Lower lobe of right lung (tissue), 2 donors: ENCODE measurements around the gene C15orf40. TPM values are rescaled to one million over a fixed set of nuclear protein-coding genes. Genes with fewer than 3 reads are reported as not detected.

Experiments used
- ATAC-seq, 2 donors: fragments of 200-7000 bp; cut with Tn5 transposase; one replicate each; pipeline ENCODE4 v1.9.1; 2020 to 2022; ENCODE audit warnings: mild to moderate bottlenecking in 2 of 2, moderate library complexity in 2 of 2
- DNase-seq: peaks from one replicate; pipeline ENCODE4 v3.0.0-alpha.2; 2020
- H3K27ac ChIP-seq: fragments of 200-600 bp; one replicate; pipeline ENCODE4 v1.8.0; 2022
- H3K27me3 ChIP-seq: fragments of 200-600 bp; one replicate; pipeline ENCODE4 v1.8.0; 2022; ENCODE audit warnings: low read depth
- H3K36me3 ChIP-seq: fragments of 200-600 bp; one replicate; pipeline ENCODE4 v1.8.0; 2022; ENCODE audit warnings: mild to moderate bottlenecking
- H3K4me1 ChIP-seq: fragments of 200-600 bp; one replicate; pipeline ENCODE4 v1.8.0; 2022
- H3K4me3 ChIP-seq: fragments of 200-600 bp; one replicate; pipeline ENCODE4 v1.8.0; 2022; ENCODE audit warnings: mild to moderate bottlenecking
- H3K9me3 ChIP-seq: fragments of 200-600 bp; one replicate; pipeline ENCODE4 v1.8.0; 2022
- intact Hi-C: fragments of 100-400 bp; cut with DNase I; formaldehyde crosslinking; loops from one replicate; pipeline ENCODE4 v1.11.0; 2022
- total RNA-seq: library from RNA; stranded (reverse); fragmentation: NEBNext Ultra II Directional; extraction: Animal tissue kit (Norgen Biotek cat#: 25700); gene quantifications from one replicate; pipeline ENCODE4 v1.2.1, GENCODE V29; 2021
- TF ChIP-seq, protein P1 (sequence below): fragments of 200-600 bp; IDR thresholded peaks from one replicate; pipeline ENCODE4 v1.8.0; 2022; ENCODE audit warnings: antibody characterized with exemption, mild to moderate bottlenecking
- donor health status: DM: no; HTN: yes; CAD: no; lungs with severe emphysema.

C15orf40 gene
- total RNA-seq, 1 donor from 2014 or later, result 17.8 TPM

DNA sequence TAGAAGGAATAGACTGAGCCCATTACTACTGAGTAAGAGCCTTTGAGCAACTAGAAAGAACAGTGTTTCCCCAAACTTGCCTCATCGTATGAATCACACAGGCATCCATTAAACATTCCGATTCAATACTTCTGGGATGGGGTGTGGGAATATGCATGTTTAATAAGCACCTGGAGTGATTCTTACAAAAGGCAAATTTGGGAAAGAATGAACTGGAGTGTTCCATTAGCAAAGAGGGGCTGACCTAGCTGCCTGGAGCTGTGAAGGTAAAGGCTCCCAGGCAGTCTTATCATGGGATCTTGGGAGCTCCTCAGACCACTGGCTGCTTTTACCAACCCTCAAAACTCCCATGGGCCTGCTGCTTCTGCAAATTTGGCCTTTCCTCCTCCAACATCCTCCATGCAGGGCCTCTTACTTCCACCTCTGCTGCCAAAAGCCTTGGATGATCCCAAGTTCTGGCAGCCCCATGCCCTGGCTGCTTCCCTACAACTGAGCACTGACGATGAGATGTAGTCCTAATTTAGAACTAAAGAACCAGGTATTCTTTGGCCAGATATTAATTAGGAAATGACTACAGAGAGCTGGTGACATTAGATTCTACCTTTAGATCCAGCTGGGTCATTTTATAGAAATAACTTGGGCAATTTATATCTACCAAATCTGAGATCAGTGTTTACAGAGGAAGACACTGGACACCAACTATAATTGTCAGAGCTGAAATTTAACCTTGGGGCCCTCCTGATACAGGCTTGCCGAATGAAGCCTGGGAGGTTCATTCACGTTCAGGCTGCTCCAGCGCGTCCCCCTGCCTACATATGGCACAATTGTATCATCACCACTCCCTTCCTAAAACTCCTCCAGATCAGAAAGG, 47.7 kb downstream of the C15orf40 start:
- no peaks in the 10 kb centered on the region for H3K4me1 ChIP-seq
- ATAC-seq, result no peak
- intact Hi-C loops, result no loop called here
- TF ChIP-seq, protein P1, sequence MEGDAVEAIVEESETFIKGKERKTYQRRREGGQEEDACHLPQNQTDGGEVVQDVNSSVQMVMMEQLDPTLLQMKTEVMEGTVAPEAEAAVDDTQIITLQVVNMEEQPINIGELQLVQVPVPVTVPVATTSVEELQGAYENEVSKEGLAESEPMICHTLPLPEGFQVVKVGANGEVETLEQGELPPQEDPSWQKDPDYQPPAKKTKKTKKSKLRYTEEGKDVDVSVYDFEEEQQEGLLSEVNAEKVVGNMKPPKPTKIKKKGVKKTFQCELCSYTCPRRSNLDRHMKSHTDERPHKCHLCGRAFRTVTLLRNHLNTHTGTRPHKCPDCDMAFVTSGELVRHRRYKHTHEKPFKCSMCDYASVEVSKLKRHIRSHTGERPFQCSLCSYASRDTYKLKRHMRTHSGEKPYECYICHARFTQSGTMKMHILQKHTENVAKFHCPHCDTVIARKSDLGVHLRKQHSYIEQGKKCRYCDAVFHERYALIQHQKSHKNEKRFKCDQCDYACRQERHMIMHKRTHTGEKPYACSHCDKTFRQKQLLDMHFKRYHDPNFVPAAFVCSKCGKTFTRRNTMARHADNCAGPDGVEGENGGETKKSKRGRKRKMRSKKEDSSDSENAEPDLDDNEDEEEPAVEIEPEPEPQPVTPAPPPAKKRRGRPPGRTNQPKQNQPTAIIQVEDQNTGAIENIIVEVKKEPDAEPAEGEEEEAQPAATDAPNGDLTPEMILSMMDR, result no peak
- H3K9me3 ChIP-seq, result no peaks in the 10 kb centered on the region
- no peaks in the 10 kb centered on the region for H3K27me3 ChIP-seq
- no peaks in the 10 kb centered on the region for H3K36me3 ChIP-seq
- DNase-seq, result no peak
- H3K4me3 ChIP-seq, result no peak overlapping the region
- no peak overlapping the region for H3K27ac ChIP-seq

- Histone ChIP-seq H3K4me1 (no peaks in the 10 kb centered on the region), H3K9me3 (no peaks in the 10 kb centered on the region), H3K36me3 (no peaks in the 10 kb centered on the region), H3K4me3 (no peak overlapping the region), H3K27ac (no peak overlapping the region), H3K27me3 (no peaks in the 10 kb centered on the region)
- intact Hi-C loops, result no loop called here
- no peak for DNase-seq
- no peak for ATAC-seq
- TF ChIP-seq, protein P1, result no peak
Observed at GRCh38 chr15:82960766-82961165, 50.7 kb downstream of the C15orf40 start.

GRCh38 chr15:82959423-82959822, 52.0 kb downstream of the C15orf40 start:
- TF ChIP-seq, protein P1, result no peak

GRCh38 chr15:82958638-82959037, 52.8 kb downstream of the C15orf40 start:
- Histone ChIP-seq H3K36me3 (no peaks in the 10 kb centered on the region), H3K27me3 (no peaks in the 10 kb centered on the region), H3K27ac (no peak overlapping the region), H3K9me3 (no peaks in the 10 kb centered on the region), H3K4me1 (no peaks in the 10 kb centered on the region), H3K4me3 (no peak overlapping the region)
- intact Hi-C loops, result no loop called here
- TF ChIP-seq, protein P1, result no peak
- ATAC-seq (no peak), DNase-seq (no peak)

More at GRCh38 chr15:82959423-82959822, 52.0 kb downstream of the C15orf40 start:
- H3K27ac ChIP-seq, result no peak overlapping the region
- H3K4me3 ChIP-seq, result no peak overlapping the region
- H3K27me3 ChIP-seq, result no peaks in the 10 kb centered on the region
- ATAC-seq (no peak), DNase-seq (no peak)
- no peaks in the 10 kb centered on the region for H3K9me3 ChIP-seq
- H3K4me1 ChIP-seq, result no peaks in the 10 kb centered on the region
- intact Hi-C loops, result no loop called here
- H3K36me3 ChIP-seq, result no peaks in the 10 kb centered on the region

DNA sequence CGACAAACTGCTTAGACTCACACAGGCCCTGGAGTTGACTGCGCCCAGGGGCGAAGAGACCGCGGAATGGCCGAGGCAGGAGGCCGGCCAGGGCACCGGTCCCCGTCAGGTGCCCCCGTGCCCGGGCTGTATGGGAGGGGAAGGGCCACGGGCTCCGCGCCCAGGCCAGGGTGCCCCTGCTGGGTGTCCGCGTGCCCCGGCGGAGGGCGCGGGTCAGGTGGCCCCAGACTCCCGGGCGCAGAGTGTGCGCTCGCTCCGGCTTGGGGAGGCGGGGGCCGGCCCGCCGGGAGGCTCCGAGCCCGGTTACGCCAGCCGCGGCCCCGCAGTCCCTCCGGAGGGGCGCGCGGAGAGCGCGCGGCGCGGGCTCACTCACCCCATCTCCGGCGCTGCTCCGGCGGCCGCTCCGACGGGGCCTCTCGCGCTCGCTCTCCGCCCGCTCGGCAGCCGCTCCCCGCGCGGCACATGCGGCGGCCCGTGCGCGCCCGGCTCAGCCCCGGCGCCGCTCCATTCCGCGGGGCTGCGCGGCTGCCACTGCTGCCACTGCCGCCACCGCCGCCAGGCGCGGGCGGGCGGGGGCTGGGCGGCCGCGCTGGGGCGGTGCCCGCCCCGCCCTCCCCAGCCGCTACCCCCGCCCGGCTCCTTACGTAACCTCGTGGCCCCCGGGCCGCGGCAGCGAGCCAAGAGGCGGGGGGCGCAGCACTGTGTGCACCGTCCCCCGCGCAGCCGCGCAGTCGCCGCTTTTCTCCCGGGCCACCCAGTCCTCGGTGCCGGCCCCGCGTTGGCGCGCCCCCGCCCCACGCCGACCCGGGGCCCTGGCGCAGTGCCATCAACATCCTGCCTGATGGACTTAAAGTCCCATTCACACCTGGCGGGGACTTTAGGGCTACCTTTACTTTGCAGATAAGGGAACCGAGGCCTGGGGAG, 59.0 kb downstream of the C15orf40 start, which contains the start of gene HOMER2:
Gene HOMER2 (minus strand): TSS at position 563 of the 924 bp plus-strand sequence. CDS start 185 bp downstream, at position 378.
- Histone ChIP-seq H3K4me1 (no peaks in the 10 kb centered on the region), H3K27me3 (peaks cover 11% of the 10 kb centered on the region), H3K9me3 (no peaks in the 10 kb centered on the region), H3K27ac (peak within 1 kb of the TSS; percentile 46), H3K36me3 (no peaks in the 10 kb centered on the region), H3K4me3 (peak within 1 kb of the TSS; percentile 59)
- intact Hi-C loops, result no loop called here
- ATAC-seq, result peak; percentile 75 to 80
- TF ChIP-seq, protein P1, result no peak
- DNase-seq, result peak; percentile 58
